Nephron (organoid): ENCODE data around the gene ANTKMT.

Experiments used
- H3K27ac Mint-ChIP-seq, 3 experiments: 2 replicates each; pipeline ENCODE4 v1.8.0; 2020; ENCODE audit warnings: mixed read lengths in 3 of 3, mild to moderate bottlenecking in 2 of 3, moderate library complexity in 1 of 3
- H3K27me3 Mint-ChIP-seq: 2 replicates; pipeline ENCODE4 v1.8.0; 2021; ENCODE audit warnings: low read depth, mild to moderate bottlenecking, moderate library complexity, mixed read lengths
- H3K36me3 Mint-ChIP-seq: 2 replicates; pipeline ENCODE4 v1.8.0; 2020; ENCODE audit warnings: low read depth, mixed read lengths
- H3K4me1 Mint-ChIP-seq: 2 replicates; pipeline ENCODE4 v1.8.0; 2020; ENCODE audit warnings: mixed read lengths
- H3K4me3 Mint-ChIP-seq, 3 experiments: 2 replicates each; pipeline ENCODE4 v1.8.0; 2020; ENCODE audit warnings: mild to moderate bottlenecking in 3 of 3, mixed read lengths in 3 of 3, moderate library complexity in 2 of 3
- H3K9me3 Mint-ChIP-seq: 2 replicates; pipeline ENCODE4 v1.8.0; 2020; ENCODE audit warnings: mixed read lengths
- TF ChIP-seq, protein P1 (sequence below), 3 experiments: fragments of 200-600 bp; sonication (generic); IDR thresholded peaks; one replicate each; pipeline ENCODE4 v1.5.0; 2021; ENCODE audit warnings: antibody characterized with exemption in 3 of 3; ENCODE audit not compliant: unreplicated experiment in 3 of 3

ANTKMT gene, protein sequence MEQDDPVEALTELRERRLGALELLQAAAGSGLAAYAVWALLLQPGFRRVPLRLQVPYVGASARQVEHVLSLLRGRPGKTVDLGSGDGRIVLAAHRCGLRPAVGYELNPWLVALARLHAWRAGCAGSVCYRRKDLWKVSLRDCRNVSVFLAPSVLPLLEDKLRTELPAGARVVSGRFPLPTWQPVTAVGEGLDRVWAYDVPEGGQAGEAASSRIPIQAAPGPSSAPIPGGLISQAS

DNA sequence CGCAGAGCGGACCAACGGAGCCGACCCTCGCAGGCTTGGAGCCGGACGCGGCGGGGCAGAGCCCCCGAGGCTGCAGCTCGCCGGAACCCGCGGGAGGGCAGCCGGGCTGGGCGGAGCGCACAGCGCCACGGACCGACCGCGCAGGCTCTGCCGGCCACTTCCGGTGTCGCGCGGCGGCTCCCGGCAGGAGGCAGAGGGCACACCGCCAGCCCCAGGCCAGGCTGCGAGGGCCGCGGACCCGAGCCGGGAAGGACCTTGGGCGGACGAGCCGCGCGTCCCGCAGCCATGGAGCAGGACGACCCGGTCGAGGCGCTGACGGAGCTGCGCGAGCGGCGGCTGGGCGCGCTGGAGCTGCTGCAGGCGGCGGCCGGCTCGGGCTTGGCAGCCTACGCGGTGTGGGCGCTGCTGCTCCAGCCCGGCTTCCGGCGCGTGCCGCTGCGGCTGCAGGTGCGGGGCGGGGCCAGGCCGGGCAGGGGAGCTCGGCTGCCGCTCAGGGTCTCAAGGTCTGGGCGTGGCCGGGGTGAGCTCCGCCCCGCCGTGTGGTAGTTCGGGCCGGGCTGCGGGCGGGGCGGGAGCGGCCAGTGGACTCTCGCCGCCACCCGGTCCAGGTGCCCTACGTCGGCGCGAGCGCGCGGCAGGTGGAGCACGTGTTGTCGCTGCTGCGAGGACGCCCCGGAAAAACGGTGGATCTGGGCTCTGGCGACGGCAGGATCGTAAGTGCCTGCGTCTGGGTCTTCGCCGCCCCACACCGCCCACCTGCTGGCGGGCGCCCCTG, at the start of gene ANTKMT:
Gene ANTKMT, plus strand, starts transcription at position 157 of the 775 bp plus-strand sequence. Its CDS starts 129 bp downstream, at position 286.
- TF ChIP-seq, protein P1, sequence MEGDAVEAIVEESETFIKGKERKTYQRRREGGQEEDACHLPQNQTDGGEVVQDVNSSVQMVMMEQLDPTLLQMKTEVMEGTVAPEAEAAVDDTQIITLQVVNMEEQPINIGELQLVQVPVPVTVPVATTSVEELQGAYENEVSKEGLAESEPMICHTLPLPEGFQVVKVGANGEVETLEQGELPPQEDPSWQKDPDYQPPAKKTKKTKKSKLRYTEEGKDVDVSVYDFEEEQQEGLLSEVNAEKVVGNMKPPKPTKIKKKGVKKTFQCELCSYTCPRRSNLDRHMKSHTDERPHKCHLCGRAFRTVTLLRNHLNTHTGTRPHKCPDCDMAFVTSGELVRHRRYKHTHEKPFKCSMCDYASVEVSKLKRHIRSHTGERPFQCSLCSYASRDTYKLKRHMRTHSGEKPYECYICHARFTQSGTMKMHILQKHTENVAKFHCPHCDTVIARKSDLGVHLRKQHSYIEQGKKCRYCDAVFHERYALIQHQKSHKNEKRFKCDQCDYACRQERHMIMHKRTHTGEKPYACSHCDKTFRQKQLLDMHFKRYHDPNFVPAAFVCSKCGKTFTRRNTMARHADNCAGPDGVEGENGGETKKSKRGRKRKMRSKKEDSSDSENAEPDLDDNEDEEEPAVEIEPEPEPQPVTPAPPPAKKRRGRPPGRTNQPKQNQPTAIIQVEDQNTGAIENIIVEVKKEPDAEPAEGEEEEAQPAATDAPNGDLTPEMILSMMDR (IDR thresholded peaks at IDR 0.05; ENCODE audit: unreplicated experiment in 3 of 3), result no peak
- peaks cover 11% of the 10 kb centered on the region for H3K4me1 Mint-ChIP-seq
- H3K36me3 Mint-ChIP-seq, result no peaks in the 10 kb centered on the region
- H3K27ac Mint-ChIP-seq, result peak within 1 kb of the TSS; percentile 88 to 94 (median 90)
- no peaks in the 10 kb centered on the region for H3K9me3 Mint-ChIP-seq
- peaks cover 12% of the 10 kb centered on the region for H3K27me3 Mint-ChIP-seq
- H3K4me3 Mint-ChIP-seq, result peak within 1 kb of the TSS; percentile 84 to 90 (median 88)

DNA sequence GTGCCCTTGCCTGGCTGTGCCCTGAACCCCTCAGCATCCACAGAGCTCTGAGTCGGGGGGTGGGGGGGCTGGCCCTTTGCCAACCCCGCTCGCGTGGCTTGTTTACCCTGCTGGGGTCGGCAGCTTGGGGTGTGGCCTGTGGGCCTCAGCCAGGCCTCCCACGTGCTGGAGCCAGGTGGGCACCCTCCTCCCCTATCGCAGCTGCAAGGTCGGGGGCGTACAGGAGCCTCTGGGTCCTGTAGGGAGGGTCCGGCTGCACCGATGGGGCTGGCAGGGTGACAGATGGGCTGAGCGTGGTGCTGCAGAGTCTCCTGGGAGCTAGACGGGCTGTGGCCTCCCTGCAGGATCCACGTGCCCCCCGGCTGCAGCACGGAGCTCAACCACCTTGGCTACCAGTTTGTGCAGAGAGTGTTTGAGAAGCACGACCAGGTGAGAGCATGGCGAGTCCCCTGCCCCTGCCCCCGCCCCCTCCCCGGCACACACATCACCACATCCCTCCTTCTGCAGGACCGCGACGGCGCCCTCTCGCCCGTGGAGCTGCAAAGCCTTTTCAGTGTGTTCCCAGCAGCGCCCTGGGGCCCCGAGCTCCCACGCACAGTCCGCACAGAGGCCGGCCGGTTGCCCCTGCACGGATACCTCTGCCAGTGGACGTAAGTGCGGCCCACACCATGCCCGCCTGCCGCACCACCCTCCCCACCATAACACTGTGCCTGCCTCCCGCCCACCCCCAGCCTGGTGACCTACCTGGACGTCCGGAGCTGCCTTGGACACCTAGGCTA, 49.4 kb upstream of the ANTKMT start:
- H3K36me3 Mint-ChIP-seq, result peaks cover 3% of the 10 kb centered on the region
- peaks cover 6% of the 10 kb centered on the region for H3K27me3 Mint-ChIP-seq
- H3K9me3 Mint-ChIP-seq, result no peaks in the 10 kb centered on the region
- peak overlapping the region; percentile 54 to 74 (median 74) for H3K4me3 Mint-ChIP-seq
- no peak overlapping the region for H3K27ac Mint-ChIP-seq
- no peaks in the 10 kb centered on the region for H3K4me1 Mint-ChIP-seq
- TF ChIP-seq, protein P1 (IDR thresholded peaks at IDR 0.05; ENCODE audit: unreplicated experiment in 3 of 3), result no peak

DNA sequence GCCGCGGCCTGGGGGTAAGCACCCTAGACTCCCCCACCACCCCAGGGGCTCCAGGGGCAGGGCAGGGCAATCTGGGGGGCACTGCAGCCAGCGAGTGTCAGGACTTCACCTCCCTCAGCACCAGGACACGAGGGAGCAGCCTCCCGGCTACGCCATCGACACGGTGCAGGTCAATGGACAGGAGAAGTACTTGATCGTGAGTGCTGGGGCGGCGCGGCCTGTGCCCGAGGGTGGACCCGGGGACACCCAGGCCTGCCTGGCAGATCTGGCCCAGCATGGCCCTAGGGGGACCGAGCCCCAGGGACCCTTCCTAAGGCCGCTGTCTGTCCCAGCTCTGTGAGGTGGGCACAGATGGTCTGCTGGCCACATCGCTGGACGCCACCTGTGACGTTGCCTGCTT, 48.6 kb upstream of the ANTKMT start:
- H3K36me3 Mint-ChIP-seq, result peaks cover 3% of the 10 kb centered on the region
- H3K27me3 Mint-ChIP-seq, result peaks cover 6% of the 10 kb centered on the region
- H3K4me1 Mint-ChIP-seq, result no peaks in the 10 kb centered on the region
- H3K27ac Mint-ChIP-seq, result no peak overlapping the region
- no peaks in the 10 kb centered on the region for H3K9me3 Mint-ChIP-seq
- no peak overlapping the region for H3K4me3 Mint-ChIP-seq
- TF ChIP-seq, protein P1 (IDR thresholded peaks at IDR 0.05; ENCODE audit: unreplicated experiment in 3 of 3), result no peak

DNA sequence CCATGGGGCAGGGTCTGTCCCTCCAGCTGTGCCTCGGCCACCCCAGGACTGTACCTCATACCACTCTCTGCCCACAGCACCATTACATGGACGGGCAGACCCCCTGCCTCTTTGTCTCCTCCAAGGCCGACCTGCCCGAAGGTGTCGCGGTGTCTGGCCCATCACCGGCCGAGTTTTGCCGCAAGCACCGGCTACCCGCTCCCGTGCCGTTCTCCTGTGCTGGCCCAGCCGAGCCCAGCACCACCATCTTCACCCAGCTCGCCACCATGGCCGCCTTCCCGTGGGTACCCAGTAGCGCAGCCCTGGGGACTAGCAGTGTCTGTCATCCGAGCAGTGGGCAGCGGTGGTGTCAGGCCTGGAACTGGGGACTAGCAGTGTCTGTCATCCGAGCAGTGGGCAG, 48.1 kb upstream of the ANTKMT start:
- Mint-ChIP-seq H3K4me3 (peak overlapping the region in 1 of 3 experiments; percentile 14), H3K9me3 (no peaks in the 10 kb centered on the region), H3K4me1 (no peaks in the 10 kb centered on the region), H3K27ac (no peak overlapping the region), H3K27me3 (peaks cover 6% of the 10 kb centered on the region), H3K36me3 (peaks cover 3% of the 10 kb centered on the region)
- TF ChIP-seq, protein P1 (IDR thresholded peaks at IDR 0.05; ENCODE audit: unreplicated experiment in 3 of 3), result no peak

DNA sequence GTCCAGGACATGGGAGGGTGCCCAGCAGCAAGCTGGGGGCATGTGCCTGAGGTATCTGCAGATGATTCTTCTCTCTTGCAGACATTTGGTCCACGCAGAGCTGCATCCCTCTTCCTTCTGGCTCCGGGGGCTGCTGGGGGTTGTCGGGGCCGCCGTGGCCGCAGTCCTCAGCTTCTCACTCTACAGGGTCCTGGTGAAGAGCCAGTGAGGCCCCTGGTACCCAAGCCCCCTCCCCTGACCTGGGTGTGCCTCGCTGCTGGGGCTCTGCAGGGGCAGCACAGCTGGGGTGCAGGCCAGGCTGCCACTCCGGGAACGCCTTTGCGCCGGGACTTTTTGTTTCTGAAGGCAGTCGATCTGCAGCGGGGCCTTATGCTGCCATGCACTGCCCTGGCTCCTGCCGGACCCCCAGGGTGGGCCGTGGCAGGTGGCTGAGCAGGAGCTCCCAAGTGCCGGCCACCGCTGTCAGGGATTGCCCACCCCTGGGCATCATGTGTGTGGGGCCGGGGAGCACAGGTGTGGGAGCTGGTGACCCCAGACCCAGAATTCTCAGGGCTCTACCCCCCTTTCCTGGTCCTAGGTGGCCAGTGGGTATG, 47.5 kb upstream of the ANTKMT start:
- no peaks in the 10 kb centered on the region for H3K9me3 Mint-ChIP-seq
- H3K27ac Mint-ChIP-seq, result no peak overlapping the region
- no peaks in the 10 kb centered on the region for H3K4me1 Mint-ChIP-seq
- TF ChIP-seq, protein P1 (IDR thresholded peaks at IDR 0.05; ENCODE audit: unreplicated experiment in 3 of 3), result no peak
- H3K27me3 Mint-ChIP-seq, result peaks cover 6% of the 10 kb centered on the region
- no peak overlapping the region for H3K4me3 Mint-ChIP-seq
- H3K36me3 Mint-ChIP-seq, result peaks cover 3% of the 10 kb centered on the region
